Measurements from ENCODE around the gene LTO1. TPM values are rescaled to one million over a fixed set of nuclear protein-coding genes. Genes with fewer than 3 reads are reported as not detected.

The LTO1 gene
- total and polyA plus RNA-seq, 2 of the 13 experiments (the other 11 are each of a cell fraction or from before 2014, with no cell fraction given): 11.8 to 15.0 TPM

DNA sequence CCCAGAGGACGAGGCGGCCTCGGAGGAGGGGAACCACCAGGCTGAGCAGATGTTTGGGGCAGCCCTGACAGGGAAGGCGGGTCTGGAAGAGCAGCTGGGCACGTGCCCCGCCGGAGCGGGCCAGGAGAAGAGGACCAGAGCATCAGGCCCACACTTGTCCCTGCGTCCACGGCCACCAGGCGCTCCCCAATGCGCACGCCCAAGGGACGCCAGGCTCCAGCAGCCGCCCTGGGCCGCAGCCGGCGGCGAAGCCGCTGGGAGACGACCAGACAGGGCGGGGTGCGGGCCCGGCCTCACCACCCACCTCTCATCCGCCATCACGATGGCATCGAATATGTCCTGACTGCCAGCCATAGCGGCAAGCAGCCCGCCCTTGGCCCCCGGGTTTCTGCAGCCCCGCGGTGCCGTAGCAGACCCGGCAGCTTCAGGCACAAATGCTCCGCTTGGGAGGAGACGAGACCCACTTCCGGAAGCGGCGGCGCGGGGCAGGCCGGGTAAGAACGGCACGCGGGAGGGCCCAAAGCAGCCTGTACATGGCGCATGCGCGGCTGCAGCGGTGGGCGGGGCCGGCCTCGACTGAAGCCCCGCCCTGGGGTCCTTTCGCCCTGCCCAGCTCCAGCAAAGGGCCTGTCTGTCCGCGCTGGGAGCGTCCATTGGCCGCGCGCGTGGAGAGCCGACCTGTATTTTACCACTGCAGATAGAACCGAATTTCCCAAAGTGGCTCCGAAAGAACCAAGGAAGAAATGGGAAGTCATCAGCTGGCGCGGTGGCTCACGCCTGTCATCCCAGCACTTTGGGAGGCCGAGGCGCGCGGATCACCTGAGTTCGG, at the start of gene LTO1 (continued):
- 0 out of 2 replicates have a peak, but pooled peaks have one; percentile 19 for TF ChIP-seq TOE1 (CRISPR knock-in tag; IDR thresholded peaks at IDR 0.05)
- peak; percentile 66; the same call in 1 of the 2 replicates for TF ChIP-seq ZIK1 (CRISPR knock-in tag; IDR thresholded peaks at IDR 0.05; ENCODE audit: borderline replicate concordance, low read depth)
- TF ChIP-seq, protein P1, sequence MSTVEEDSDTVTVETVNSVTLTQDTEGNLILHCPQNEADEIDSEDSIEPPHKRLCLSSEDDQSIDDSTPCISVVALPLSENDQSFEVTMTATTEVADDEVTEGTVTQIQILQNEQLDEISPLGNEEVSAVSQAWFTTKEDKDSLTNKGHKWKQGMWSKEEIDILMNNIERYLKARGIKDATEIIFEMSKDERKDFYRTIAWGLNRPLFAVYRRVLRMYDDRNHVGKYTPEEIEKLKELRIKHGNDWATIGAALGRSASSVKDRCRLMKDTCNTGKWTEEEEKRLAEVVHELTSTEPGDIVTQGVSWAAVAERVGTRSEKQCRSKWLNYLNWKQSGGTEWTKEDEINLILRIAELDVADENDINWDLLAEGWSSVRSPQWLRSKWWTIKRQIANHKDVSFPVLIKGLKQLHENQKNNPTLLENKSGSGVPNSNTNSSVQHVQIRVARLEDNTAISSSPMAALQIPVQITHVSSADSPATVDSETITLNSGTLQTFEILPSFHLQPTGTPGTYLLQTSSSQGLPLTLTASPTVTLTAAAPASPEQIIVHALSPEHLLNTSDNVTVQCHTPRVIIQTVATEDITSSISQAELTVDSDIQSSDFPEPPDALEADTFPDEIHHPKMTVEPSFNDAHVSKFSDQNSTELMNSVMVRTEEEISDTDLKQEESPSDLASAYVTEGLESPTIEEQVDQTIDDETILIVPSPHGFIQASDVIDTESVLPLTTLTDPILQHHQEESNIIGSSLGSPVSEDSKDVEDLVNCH (CRISPR knock-in tag; IDR thresholded peaks at IDR 0.05): 0 out of 2 replicates have a peak, but pooled peaks have one; percentile 67
- peak; percentile 51; the same call in 1 of the 2 replicates for TF ChIP-seq YEATS4 (CRISPR knock-in tag; IDR thresholded peaks at IDR 0.05; ENCODE audit: borderline replicate concordance)
- TF ChIP-seq, protein P2, sequence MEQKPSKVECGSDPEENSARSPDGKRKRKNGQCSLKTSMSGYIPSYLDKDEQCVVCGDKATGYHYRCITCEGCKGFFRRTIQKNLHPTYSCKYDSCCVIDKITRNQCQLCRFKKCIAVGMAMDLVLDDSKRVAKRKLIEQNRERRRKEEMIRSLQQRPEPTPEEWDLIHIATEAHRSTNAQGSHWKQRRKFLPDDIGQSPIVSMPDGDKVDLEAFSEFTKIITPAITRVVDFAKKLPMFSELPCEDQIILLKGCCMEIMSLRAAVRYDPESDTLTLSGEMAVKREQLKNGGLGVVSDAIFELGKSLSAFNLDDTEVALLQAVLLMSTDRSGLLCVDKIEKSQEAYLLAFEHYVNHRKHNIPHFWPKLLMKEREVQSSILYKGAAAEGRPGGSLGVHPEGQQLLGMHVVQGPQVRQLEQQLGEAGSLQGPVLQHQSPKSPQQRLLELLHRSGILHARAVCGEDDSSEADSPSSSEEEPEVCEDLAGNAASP (CRISPR knock-in tag; IDR thresholded peaks at IDR 0.05; ENCODE audit: borderline replicate concordance): peak; percentile 55; the same call in 1 of the 2 replicates
- TF ChIP-seq ZNF546 (CRISPR knock-in tag; conservative IDR thresholded peaks at IDR 0.05): peak; percentile 61
- TF ChIP-seq, protein P3, sequence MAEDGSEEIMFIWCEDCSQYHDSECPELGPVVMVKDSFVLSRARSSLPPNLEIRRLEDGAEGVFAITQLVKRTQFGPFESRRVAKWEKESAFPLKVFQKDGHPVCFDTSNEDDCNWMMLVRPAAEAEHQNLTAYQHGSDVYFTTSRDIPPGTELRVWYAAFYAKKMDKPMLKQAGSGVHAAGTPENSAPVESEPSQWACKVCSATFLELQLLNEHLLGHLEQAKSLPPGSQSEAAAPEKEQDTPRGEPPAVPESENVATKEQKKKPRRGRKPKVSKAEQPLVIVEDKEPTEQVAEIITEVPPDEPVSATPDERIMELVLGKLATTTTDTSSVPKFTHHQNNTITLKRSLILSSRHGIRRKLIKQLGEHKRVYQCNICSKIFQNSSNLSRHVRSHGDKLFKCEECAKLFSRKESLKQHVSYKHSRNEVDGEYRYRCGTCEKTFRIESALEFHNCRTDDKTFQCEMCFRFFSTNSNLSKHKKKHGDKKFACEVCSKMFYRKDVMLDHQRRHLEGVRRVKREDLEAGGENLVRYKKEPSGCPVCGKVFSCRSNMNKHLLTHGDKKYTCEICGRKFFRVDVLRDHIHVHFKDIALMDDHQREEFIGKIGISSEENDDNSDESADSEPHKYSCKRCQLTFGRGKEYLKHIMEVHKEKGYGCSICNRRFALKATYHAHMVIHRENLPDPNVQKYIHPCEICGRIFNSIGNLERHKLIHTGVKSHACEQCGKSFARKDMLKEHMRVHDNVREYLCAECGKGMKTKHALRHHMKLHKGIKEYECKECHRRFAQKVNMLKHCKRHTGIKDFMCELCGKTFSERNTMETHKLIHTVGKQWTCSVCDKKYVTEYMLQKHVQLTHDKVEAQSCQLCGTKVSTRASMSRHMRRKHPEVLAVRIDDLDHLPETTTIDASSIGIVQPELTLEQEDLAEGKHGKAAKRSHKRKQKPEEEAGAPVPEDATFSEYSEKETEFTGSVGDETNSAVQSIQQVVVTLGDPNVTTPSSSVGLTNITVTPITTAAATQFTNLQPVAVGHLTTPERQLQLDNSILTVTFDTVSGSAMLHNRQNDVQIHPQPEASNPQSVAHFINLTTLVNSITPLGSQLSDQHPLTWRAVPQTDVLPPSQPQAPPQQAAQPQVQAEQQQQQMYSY (CRISPR knock-in tag; IDR thresholded peaks at IDR 0.05): no peak
- TF ChIP-seq ZNF274 (CRISPR knock-in tag; IDR thresholded peaks at IDR 0.05): peak; percentile 49; the same call in 1 of the 2 replicates
- TF ChIP-seq GABPB1 (CRISPR knock-in tag; IDR thresholded peaks at IDR 0.05): peak; percentile 99
- peak; percentile 79 for TF ChIP-seq ZNF788 (CRISPR knock-in tag; IDR thresholded peaks at IDR 0.05; ENCODE audit: borderline replicate concordance)
- TF ChIP-seq, protein P4, sequence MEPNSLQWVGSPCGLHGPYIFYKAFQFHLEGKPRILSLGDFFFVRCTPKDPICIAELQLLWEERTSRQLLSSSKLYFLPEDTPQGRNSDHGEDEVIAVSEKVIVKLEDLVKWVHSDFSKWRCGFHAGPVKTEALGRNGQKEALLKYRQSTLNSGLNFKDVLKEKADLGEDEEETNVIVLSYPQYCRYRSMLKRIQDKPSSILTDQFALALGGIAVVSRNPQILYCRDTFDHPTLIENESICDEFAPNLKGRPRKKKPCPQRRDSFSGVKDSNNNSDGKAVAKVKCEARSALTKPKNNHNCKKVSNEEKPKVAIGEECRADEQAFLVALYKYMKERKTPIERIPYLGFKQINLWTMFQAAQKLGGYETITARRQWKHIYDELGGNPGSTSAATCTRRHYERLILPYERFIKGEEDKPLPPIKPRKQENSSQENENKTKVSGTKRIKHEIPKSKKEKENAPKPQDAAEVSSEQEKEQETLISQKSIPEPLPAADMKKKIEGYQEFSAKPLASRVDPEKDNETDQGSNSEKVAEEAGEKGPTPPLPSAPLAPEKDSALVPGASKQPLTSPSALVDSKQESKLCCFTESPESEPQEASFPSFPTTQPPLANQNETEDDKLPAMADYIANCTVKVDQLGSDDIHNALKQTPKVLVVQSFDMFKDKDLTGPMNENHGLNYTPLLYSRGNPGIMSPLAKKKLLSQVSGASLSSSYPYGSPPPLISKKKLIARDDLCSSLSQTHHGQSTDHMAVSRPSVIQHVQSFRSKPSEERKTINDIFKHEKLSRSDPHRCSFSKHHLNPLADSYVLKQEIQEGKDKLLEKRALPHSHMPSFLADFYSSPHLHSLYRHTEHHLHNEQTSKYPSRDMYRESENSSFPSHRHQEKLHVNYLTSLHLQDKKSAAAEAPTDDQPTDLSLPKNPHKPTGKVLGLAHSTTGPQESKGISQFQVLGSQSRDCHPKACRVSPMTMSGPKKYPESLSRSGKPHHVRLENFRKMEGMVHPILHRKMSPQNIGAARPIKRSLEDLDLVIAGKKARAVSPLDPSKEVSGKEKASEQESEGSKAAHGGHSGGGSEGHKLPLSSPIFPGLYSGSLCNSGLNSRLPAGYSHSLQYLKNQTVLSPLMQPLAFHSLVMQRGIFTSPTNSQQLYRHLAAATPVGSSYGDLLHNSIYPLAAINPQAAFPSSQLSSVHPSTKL (CRISPR knock-in tag; IDR thresholded peaks at IDR 0.05): peak; percentile 31; the same call in 1 of the 2 replicates
- peak; percentile 85; the same call in 1 of the 2 replicates for TF ChIP-seq MIER3 (CRISPR knock-in tag; IDR thresholded peaks at IDR 0.05; ENCODE audit: borderline replicate concordance)
- TF ChIP-seq, protein P5, sequence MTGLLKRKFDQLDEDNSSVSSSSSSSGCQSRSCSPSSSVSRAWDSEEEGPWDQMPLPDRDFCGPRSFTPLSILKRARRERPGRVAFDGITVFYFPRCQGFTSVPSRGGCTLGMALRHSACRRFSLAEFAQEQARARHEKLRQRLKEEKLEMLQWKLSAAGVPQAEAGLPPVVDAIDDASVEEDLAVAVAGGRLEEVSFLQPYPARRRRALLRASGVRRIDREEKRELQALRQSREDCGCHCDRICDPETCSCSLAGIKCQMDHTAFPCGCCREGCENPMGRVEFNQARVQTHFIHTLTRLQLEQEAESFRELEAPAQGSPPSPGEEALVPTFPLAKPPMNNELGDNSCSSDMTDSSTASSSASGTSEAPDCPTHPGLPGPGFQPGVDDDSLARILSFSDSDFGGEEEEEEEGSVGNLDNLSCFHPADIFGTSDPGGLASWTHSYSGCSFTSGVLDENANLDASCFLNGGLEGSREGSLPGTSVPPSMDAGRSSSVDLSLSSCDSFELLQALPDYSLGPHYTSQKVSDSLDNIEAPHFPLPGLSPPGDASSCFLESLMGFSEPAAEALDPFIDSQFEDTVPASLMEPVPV (CRISPR knock-in tag; IDR thresholded peaks at IDR 0.05): peak; percentile 74; the same call in 1 of the 2 replicates
- peak; percentile 96 for TF ChIP-seq ZFY (CRISPR knock-in tag; IDR thresholded peaks at IDR 0.05)

Measured in HepG2 (cell line).